HCT116 (cell line): ENCODE measurements around the gene OTULINL.

ENCODE experiments used
- CBX3 ChIP-seq: IDR thresholded peaks from 2 replicates; pipeline ENCODE4 v1.6.1; 2012; ENCODE audit warnings: low read depth
- EZH2 ChIP-seq: fragments of 200-600 bp; sonication (generic); IDR thresholded peaks from 2 replicates; pipeline ENCODE4 v1.6.1; 2017; ENCODE audit warnings: antibody characterized with exemption, mixed run types
- EZH2phosphoT487 ChIP-seq: fragments of 200-600 bp; IDR thresholded peaks from 2 replicates; pipeline ENCODE4 v1.6.1; 2018; ENCODE audit warnings: antibody characterized with exemption, borderline replicate concordance
- MAX ChIP-seq: IDR thresholded peaks from 2 replicates; pipeline ENCODE4 v1.6.1; 2012
- POLR2A ChIP-seq: IDR thresholded peaks from 2 replicates; pipeline ENCODE4 v1.7.0; 2011; ENCODE audit warnings: borderline replicate concordance; ENCODE audit not compliant: insufficient read depth, insufficient read length; ENCODE audit errors: extremely low read depth
- POLR2AphosphoS5 ChIP-seq: IDR thresholded peaks from 2 replicates; pipeline ENCODE4 v1.6.1; 2011; ENCODE audit warnings: mild to moderate bottlenecking, low read depth, low read length, moderate library complexity
- RAD21 ChIP-seq: IDR thresholded peaks from 2 replicates; pipeline ENCODE4 v1.6.1; 2012; ENCODE audit warnings: low read depth, mild to moderate bottlenecking
- SRF ChIP-seq: IDR thresholded peaks from 2 replicates; pipeline ENCODE4 v1.6.1; 2012; ENCODE audit warnings: low read depth
- TF ChIP-seq, protein P1 (sequence below), 3 experiments: fragments of 200-600 bp in 1 of 3; sonication (generic) in 1 of 3; IDR thresholded peaks in 2 of 3; conservative IDR thresholded peaks in 1 of 3; 2 replicates each; pipeline ENCODE4 v1.5.1; 2012 to 2017; ENCODE audit warnings: low read depth in 2 of 3, low read length in 2 of 3, antibody characterized with exemption in 1 of 3, borderline replicate concordance in 1 of 3, control low read depth in 1 of 3, mild to moderate bottlenecking in 1 of 3, mixed read lengths in 1 of 3, mixed run types in 1 of 3, moderate library complexity in 1 of 3; ENCODE audit not compliant: insufficient read depth in 1 of 3
- TF ChIP-seq, protein P2 (sequence below): IDR thresholded peaks from 2 replicates; pipeline ENCODE4 v1.6.1; 2011; ENCODE audit warnings: mild to moderate bottlenecking, low read length, moderate library complexity; ENCODE audit not compliant: insufficient replicate concordance; ENCODE audit errors: extremely low read depth

- TF ChIP-seq POLR2AphosphoS5 (no peak), CBX3 (no peak), SRF (no peak), EZH2phosphoT487 (no peak), POLR2A (no peak), RAD21 (no peak), EZH2 (no peak), MAX (no peak)
- TF ChIP-seq, protein P1, sequence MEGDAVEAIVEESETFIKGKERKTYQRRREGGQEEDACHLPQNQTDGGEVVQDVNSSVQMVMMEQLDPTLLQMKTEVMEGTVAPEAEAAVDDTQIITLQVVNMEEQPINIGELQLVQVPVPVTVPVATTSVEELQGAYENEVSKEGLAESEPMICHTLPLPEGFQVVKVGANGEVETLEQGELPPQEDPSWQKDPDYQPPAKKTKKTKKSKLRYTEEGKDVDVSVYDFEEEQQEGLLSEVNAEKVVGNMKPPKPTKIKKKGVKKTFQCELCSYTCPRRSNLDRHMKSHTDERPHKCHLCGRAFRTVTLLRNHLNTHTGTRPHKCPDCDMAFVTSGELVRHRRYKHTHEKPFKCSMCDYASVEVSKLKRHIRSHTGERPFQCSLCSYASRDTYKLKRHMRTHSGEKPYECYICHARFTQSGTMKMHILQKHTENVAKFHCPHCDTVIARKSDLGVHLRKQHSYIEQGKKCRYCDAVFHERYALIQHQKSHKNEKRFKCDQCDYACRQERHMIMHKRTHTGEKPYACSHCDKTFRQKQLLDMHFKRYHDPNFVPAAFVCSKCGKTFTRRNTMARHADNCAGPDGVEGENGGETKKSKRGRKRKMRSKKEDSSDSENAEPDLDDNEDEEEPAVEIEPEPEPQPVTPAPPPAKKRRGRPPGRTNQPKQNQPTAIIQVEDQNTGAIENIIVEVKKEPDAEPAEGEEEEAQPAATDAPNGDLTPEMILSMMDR (IDR thresholded peaks at IDR 0.05 in 2 of 3, conservative IDR thresholded peaks at IDR 0.05 in 1 of 3; ENCODE audit: borderline replicate concordance in 1 of 3, insufficient read depth in 1 of 3, low read depth in 2 of 3, low read length in 2 of 3) = no peak
- TF ChIP-seq, protein P2, sequence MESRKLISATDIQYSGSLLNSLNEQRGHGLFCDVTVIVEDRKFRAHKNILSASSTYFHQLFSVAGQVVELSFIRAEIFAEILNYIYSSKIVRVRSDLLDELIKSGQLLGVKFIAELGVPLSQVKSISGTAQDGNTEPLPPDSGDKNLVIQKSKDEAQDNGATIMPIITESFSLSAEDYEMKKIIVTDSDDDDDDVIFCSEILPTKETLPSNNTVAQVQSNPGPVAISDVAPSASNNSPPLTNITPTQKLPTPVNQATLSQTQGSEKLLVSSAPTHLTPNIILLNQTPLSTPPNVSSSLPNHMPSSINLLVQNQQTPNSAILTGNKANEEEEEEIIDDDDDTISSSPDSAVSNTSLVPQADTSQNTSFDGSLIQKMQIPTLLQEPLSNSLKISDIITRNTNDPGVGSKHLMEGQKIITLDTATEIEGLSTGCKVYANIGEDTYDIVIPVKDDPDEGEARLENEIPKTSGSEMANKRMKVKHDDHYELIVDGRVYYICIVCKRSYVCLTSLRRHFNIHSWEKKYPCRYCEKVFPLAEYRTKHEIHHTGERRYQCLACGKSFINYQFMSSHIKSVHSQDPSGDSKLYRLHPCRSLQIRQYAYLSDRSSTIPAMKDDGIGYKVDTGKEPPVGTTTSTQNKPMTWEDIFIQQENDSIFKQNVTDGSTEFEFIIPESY = no peak
These were observed 29.6 kb upstream of the OTULINL start for GRCh38 chr5:14552017-14552416.
